NCI-H82 (cell line): ENCODE results near the gene LAMC3.
"Not testable (repeated sequence)": the region's sequence is repeated elsewhere in the genome, so short reads cannot be mapped to it uniquely, and the experiment has no call there.

Experiments
- DNase-seq: peaks from one replicate; lab custom pipeline; 2025; lab: John Stamatoyannopoulos, UW

The LAMC3 gene

DNA sequence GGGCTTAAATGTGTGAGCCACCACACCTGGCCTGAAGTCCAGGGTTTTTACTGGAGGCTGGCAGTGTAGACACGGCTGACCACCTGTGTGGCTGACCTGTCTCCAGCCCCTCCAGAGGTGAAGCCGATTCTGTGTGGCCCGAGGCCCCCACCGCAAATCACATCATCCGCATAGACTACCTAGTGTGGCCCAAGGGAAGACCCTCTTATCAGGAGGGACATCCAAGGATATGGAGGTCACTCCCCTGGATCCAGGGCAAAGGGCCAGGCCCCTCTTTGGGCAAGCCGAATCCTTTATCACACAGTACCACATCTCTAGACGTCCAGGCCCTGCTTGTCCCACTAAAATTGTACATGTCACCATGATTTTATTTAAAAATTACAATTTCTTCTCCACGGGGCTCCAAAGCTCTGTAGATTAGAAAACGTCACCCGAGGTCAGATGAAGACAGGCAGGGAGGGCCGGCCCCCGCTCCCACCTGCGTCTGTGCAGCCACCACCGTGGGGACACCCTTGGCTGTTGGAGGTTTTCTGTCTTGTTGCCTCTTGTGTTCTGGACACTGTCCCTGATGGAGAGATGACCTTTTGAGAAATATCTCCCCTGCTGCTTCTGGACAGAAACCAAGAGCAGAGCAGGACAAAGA is 20.1 kb downstream of the LAMC3 start:
- DNase-seq: no peak

DNA sequence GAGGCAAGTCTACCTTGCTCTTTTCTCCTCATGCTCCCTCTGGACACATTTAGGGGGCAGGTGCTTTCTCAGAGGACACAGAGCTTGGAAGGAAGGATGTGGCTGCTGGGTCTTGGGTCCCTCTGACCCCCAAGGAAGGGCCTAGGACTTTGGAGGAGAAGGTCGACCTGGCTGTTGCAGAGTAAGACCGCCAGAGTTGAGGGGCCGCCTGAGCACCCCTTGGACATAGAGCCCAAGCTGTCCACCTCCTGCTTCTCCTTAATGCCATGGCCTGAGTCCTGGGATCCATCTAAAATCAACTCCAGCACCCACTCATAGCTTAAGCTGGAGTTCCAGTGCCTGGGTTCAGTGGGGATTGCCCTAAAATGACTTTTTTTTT is 20.6 kb downstream of the LAMC3 start:
- DNase-seq: no peak

DNA sequence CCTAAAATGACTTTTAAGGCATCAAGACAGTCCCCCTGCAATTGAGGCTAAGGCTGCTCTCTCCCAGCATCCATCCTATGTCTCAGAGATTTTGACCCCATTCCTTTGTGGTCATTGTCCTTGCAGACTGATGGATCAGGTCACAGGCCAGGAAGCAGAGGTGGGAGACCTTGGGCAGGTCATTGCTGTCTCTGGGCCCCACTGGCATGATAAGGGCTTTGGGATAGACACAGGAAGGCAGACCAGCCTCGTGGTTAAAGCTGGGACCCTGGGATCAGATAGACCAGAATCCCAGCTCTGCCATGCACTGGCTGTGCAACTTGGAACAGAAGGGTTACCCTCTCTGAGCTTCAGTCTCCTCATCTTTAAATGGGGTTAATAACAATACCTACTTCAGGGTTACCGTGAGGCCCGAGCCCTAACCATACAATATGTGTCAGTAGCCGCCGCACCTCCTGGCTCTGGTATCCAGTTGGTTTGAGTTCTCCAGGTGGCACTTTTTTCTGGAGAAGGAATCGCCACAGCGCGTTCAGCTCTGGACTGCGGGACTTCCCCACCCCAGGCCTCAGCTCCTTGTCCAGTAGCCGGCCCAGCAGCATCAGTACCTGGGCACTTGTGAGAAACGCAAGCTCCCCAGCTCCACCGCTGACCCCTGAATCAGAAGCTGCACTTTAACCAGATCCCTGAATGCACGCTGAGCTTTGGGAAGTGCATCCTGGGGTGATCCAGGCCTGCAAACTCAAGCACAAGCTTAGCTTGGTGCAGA is 21.4 kb downstream of the LAMC3 start:
- DNase-seq: no peak

DNA sequence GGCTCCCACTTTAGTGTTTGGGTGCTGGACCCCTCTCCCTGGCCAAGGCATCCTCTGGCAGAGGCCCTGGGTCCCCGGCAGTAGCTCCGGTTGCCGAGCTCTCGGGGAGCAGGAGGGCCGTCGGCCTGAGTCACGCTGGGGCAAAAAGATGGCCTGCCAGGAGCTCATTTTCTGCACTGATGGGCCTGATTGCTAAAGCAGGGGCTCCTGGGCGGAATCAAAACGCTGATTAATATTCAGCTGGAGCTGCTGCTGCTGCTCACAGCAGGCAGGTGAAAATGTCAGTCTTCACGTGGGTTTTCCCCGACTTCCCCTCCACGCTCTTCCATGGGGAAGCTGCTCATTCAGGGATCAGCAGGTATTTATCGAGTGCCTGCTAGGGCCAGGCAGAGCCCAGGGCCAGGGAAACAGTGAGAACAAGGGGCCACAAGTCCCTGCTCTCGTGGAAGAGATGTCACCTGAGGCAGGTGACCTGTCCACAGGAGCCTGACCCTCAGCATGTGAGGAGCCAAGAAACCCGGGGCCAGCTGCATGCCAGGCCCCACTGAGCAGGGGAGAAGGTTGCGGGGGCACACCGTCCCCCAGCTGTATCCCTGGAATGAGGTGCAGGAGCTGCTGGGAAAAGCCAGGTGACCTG is 22.1 kb downstream of the LAMC3 start:
- DNase-seq: no peak

DNA sequence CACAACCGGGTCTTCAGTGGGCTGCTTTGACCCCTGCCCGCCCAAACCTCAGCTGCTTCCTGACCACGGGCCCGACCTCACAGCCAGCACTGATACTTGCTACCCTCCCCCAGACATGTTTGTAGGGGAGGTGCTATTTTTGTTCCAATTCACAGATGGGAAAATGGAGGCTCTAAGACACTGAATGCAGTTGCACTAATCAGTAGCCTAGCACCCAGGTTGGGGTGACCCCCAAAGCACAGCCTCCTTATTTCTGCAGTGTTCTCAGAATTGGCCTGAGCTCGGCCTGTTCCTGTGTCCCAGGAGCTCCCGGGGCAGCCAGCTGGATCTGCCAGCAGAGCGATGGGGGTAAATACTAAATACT is 22.6 kb downstream of the LAMC3 start:
- no peak for DNase-seq

DNA sequence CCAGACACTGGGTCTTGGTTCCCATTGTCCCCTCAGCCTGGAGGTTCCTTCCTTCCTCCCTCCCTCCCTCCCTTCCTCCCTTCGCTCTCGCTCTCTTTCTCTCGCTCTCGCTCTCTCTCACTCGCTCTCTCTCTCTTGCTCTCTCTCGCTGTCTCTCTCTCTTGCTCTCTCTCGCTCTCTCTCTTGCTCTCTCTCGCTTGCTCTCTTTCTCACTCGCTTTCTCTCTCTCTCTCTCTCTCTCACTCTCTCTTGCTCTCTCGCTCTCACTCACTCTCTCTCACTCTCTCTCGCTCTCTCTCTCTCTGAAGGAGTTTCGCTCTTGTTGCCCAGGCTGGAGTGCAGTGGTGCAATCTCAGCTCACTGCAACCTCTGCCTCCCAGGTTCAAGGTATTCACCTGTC is 23.4 kb downstream of the LAMC3 start:
- no peak for DNase-seq

DNA sequence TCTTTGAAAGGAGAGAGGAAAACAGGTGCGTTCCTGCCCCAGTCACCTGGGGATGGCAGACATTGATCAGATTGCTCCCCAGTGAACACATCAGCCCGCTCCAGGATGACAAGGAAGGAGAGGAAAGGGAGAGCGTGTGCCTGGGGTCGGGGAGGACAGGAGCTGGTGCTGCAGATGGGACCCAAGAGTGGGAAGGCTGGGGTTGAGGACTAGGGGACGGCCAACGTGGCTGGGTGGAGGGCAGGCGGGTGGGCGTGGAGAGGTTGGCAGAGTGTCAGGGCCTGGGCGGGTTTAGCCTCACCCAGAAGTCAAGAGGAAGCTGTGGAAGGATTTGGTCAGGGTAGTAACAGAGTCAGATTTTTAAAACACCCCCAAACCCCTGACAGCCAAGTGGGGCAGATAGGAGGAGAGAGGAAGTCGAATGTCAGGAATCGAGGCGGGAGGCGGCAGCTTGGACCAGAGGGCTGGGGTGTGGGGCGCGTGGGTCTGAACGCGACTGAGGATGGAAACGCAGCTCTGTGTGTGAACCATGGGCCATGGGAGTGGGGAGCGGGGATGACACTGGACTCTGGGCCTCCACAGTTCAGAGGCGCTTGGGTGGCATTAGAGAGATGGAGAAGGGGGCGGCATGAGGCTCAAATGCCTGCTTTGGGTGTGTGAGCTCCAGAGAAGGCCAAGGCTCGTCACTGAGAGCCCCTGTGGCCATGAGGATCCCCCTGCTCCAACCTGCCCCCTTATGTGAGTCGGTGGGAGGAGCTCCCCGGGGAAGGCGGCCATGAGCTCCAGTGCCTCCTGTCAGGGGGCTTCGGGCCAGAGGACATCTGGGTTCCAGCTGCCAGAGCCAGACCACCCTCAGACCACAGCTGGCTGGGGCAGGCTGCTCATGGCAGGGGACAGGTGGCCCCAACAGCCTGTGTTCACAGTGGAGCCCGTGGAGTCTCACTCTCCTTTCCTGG is 24.6 kb downstream of the LAMC3 start:
- DNase-seq: no peak

- no peak for DNase-seq
Observed at GRCh38 chr9:131034268-131034667, 25.3 kb downstream of the LAMC3 start.

DNA sequence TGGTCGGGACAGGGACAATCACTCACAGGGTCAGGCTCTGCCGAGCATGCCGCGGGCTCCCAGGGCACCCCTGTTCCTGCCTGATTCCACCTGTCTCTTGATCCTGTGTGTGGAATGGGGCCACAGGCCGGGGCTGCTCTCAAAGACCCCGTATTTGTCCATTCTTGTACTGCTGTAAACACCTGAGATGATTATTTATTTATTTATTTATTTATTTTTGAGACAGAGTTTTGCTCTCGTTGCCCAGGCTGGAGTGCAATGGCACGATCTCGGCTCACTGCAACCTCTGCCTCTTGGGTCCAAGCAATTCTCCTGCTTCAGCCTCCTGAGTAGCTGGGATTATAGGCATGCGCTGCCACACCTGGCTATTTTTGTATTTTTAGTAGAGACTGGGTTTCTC is 25.8 kb downstream of the LAMC3 start:
- DNase-seq: not testable (repeated sequence)

- no peak for DNase-seq
Observed at GRCh38 chr9:131035548-131035947, 26.6 kb downstream of the LAMC3 start.

- no peak for DNase-seq
Observed at GRCh38 chr9:131036071-131036470, 27.1 kb downstream of the LAMC3 start.

- no peak for DNase-seq
Observed at GRCh38 chr9:131036529-131037334, 27.8 kb downstream of the LAMC3 start.

DNA sequence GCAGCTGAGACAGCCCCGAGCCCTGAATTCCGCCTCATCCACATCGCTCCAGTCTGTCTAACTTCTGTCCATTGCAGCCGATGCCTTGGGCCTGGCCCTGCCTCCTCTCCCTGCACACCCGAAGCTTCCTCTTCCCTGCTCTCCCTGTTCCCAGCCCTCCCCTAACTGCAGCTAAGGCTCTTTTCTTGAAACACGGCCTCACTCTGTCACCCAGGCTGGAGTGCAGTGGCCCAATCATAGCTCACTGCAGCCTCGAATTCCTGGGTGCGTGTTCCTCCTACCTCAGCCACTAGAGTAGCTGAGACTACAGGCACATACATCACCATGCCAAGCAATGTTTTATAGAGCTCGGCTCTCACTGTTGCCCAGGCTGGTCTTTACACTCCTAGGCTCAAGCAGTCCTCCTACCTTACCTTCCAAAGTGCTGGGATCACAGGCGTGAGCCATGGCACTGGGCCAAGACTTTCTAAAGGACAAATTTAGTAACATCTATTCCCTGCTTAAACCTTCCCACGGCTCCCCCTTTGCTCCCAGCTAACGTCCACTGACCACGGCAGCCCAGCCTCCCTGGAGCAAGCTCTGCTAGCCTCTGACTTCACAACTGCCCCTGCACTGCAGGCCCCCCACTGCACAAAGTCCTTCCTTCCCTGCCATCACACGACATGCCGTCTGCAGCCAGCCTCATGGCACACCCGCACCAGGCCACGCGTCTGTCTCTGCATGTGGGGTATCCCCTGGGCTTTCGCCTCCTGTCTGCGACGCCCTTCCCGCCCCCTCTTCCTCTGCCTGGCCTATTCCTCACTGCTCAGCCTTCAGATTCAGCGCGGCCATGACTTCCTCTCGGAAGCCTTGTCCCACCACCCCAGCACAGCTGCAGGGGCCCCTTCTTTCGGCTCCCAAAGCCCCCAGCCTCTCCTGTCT is 28.6 kb downstream of the LAMC3 start:
- no peak for DNase-seq

DNA sequence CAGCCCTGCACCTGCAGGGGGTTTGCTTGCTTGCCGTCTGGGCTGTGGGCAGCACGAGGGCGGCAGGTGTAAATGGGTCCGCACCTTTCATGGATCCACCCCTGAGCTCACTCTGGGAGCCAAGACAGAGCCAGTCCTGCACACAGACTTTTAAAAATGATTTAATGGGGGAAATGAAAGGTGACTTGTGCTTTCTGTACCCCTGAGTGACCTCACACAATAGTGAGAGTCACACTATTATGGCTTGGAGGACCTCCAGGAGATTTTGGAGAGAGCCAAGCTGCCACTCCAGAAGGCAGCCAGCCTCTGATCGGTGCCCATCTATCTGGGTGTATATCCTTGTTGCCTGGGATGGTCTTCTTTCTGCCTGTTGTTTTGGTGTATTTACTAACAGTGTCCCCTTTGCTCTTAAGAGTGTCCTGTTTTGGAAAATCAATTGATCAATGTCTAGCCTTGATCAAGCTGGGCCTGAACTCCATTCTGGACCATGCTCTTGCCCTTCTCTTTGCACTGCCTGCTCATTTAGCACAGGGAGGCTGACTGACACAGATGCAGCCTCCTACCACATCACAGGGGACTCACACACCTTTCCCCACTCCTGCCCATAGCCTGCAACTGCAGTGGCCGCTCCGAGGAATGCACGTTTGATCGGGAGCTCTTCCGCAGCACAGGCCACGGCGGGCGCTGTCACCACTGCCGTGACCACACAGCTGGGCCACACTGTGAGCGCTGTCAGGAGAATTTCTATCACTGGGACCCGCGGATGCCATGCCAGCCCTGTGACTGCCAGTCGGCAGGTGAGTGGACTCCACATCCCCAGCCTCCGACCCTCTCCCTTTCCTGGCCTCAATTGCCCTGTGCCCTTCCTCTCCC is 29.5 kb downstream of the LAMC3 start:
- no peak for DNase-seq

- DNase-seq: no peak
Observed at GRCh38 chr9:131039129-131039954, 30.4 kb downstream of the LAMC3 start.

DNA sequence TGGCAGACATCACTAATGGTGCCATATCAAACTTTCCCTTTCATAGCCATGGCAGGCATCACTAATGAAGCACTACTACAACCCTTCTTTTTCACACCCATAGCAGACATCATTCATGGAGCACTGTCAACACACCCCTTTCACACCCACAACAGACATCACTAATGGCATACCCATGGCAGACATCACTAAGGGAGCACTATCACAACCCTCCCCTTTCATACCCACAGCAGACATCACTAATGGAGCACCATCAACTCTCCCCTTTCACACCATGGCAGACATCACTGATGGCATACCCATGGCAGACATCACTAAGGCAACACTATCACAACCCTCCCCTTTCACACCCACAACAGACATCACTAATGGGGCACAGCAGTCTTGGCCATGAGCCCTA is 33.7 kb downstream of the LAMC3 start:
- DNase-seq: no peak

GRCh38 chr9:131043087-131043486 is 34.1 kb downstream of the LAMC3 start:
- DNase-seq: no peak

DNA sequence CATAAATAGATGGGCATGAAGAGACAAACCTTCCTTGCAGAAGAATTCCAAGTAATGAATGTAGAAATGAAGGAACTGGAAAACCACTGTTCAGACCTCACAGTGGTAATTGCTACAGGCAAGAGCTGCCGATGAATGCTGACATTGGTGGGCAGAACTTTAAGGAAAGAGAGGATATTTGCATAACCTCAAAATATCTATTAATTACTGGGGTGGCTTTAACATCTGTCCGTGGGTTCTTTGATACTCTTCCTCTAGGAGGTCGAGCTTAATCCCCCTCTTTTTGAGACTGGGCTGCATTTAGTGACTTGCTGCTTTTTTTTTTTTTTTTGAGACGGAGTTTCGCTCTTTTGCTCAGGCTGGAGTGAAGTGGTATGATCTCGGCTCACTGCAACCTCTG is 34.7 kb downstream of the LAMC3 start:
- DNase-seq: no peak
